HEK293 (cell line): Measurements from ENCODE around the gene MC1R.

ENCODE experiments used
- CTCF ChIA-PET: fragments of 350-600 bp; formaldehyde crosslinking; extraction: SDS; loops from one replicate; lab custom pipeline; 2021; ENCODE audit warnings: antibody characterized with exemption; lab: Yijun Ruan, JAX
- POLR2A ChIA-PET: fragments of 300-600 bp; formaldehyde crosslinking; extraction: SDS; loops from one replicate; lab custom pipeline; 2020; ENCODE audit warnings: antibody characterized with exemption, inconsistent platforms; lab: Yijun Ruan, JAX
- H3K27ac ChIP-seq: fragments of 200-500 bp; sonication (Bioruptor generic); 2 replicates; pipeline ENCODE4 v1.5.1; 2014; ENCODE audit warnings: low read depth, low read length, control low read depth, inconsistent platforms; ENCODE audit errors: extremely low read depth
- H3K36me3 ChIP-seq, 2 experiments: fragments of 200-500 bp in 1 of 2; sonication (Bioruptor generic) in 1 of 2; 1 replicate in 1 of 2; 2 replicates in 1 of 2; pipeline ENCODE4 v1.5.1; 2014 to 2017; ENCODE audit warnings: inconsistent platforms in 2 of 2, low read length in 2 of 2; ENCODE audit not compliant: control insufficient read depth in 2 of 2, insufficient read depth in 1 of 2
- H3K4me1 ChIP-seq: fragments of 200-500 bp; sonication (Bioruptor generic); 2 replicates; pipeline ENCODE4 v1.5.1; 2014; ENCODE audit warnings: mild to moderate bottlenecking, low read length, inconsistent platforms; ENCODE audit not compliant: control insufficient read depth, insufficient read depth
- H3K4me3 ChIP-seq: 2 replicates; pipeline ENCODE4 v1.5.1; 2011; ENCODE audit warnings: low read depth, mild to moderate bottlenecking, control low read depth, low read length, moderate library complexity
- H3K9me3 ChIP-seq: fragments of 200-500 bp; sonication (Bioruptor generic); 2 replicates; pipeline ENCODE4 v1.5.1; 2014; ENCODE audit warnings: low read depth, low read length, inconsistent platforms; ENCODE audit not compliant: control insufficient read depth, insufficient read depth
- FEZF1 ChIP-seq: fragments of 450-650 bp; formaldehyde crosslinking; IDR thresholded peaks from 2 replicates; pipeline ENCODE4 v1.5.1; 2016; ENCODE audit warnings: missing biosample characterization, missing genetic modification characterization
- GLIS1 ChIP-seq: fragments of 450-650 bp; formaldehyde crosslinking; IDR thresholded peaks from 2 replicates; pipeline ENCODE4 v1.5.1; 2016; ENCODE audit warnings: missing biosample characterization, missing genetic modification characterization
- KLF7 ChIP-seq: fragments of 450-650 bp; formaldehyde crosslinking; IDR thresholded peaks from 2 replicates; pipeline ENCODE4 v1.5.1; 2016; ENCODE audit warnings: missing biosample characterization, missing genetic modification characterization, borderline replicate concordance
- KLF9 ChIP-seq: fragments of 450-650 bp; formaldehyde crosslinking; IDR thresholded peaks from 2 replicates; pipeline ENCODE4 v1.5.1; 2016; ENCODE audit warnings: missing biosample characterization, missing genetic modification characterization, low read depth
- MEIS1 ChIP-seq: sonication (generic); formaldehyde crosslinking; IDR thresholded peaks from 2 replicates; pipeline ENCODE4 v1.8.1; 2022; ENCODE audit warnings: missing genetic modification reagents, mild to moderate bottlenecking, borderline replicate concordance
- OSR2 ChIP-seq: fragments of 450-650 bp; formaldehyde crosslinking; IDR thresholded peaks from 2 replicates; pipeline ENCODE4 v1.5.1; 2016; ENCODE audit warnings: missing biosample characterization, missing genetic modification characterization
- RBAK ChIP-seq: fragments of 450-650 bp; formaldehyde crosslinking; IDR thresholded peaks from 2 replicates; pipeline ENCODE4 v1.5.1; 2016; ENCODE audit warnings: missing biosample characterization, missing genetic modification characterization
- SP3 ChIP-seq: fragments of 450-650 bp; formaldehyde crosslinking; IDR thresholded peaks from 2 replicates; pipeline ENCODE4 v1.5.1; 2016; ENCODE audit warnings: missing biosample characterization, missing genetic modification characterization
- WT1 ChIP-seq: fragments of 450-650 bp; formaldehyde crosslinking; IDR thresholded peaks from 2 replicates; pipeline ENCODE4 v1.5.1; 2016; ENCODE audit warnings: missing biosample characterization, missing genetic modification characterization
- YY1 ChIP-seq: fragments of 450-650 bp; formaldehyde crosslinking; IDR thresholded peaks from 2 replicates; pipeline ENCODE4 v1.5.1; 2018; ENCODE audit warnings: missing biosample characterization, missing genetic modification characterization
- ZBTB48 ChIP-seq: fragments of 450-650 bp; formaldehyde crosslinking; IDR thresholded peaks from 2 replicates; pipeline ENCODE4 v1.5.1; 2016; ENCODE audit warnings: missing biosample characterization, missing genetic modification characterization
- ZEB2 ChIP-seq: fragments of 450-650 bp; formaldehyde crosslinking; IDR thresholded peaks from 2 replicates; pipeline ENCODE4 v1.5.1; 2016; ENCODE audit warnings: missing biosample characterization, missing genetic modification characterization
- ZIC2 ChIP-seq: fragments of 450-650 bp; formaldehyde crosslinking; IDR thresholded peaks from 2 replicates; pipeline ENCODE4 v1.5.1; 2016; ENCODE audit warnings: missing biosample characterization, missing genetic modification characterization
- ZNF121 ChIP-seq: fragments of 450-650 bp; formaldehyde crosslinking; IDR thresholded peaks from 2 replicates; pipeline ENCODE4 v1.5.1; 2016; ENCODE audit warnings: missing biosample characterization, missing genetic modification characterization
- ZNF133 ChIP-seq: fragments of 450-650 bp; formaldehyde crosslinking; IDR thresholded peaks from 2 replicates; pipeline ENCODE4 v1.5.1; 2016; ENCODE audit warnings: missing biosample characterization, missing genetic modification characterization
- ZNF23 ChIP-seq: fragments of 450-650 bp; formaldehyde crosslinking; IDR thresholded peaks from 2 replicates; pipeline ENCODE4 v1.5.1; 2016; ENCODE audit warnings: missing biosample characterization, missing genetic modification characterization, borderline replicate concordance
- ZNF280D ChIP-seq: fragments of 450-650 bp; formaldehyde crosslinking; IDR thresholded peaks from 2 replicates; pipeline ENCODE4 v1.5.1; 2016; ENCODE audit warnings: missing biosample characterization, missing genetic modification characterization
- ZNF311 ChIP-seq: fragments of 450-650 bp; formaldehyde crosslinking; IDR thresholded peaks from 2 replicates; pipeline ENCODE4 v1.5.1; 2017; ENCODE audit warnings: missing biosample characterization, missing genetic modification characterization, borderline replicate concordance
- ZNF335 ChIP-seq: fragments of 450-650 bp; formaldehyde crosslinking; conservative IDR thresholded peaks from 2 replicates; pipeline ENCODE4 v1.5.1; 2016; ENCODE audit warnings: missing biosample characterization, missing genetic modification characterization
- ZNF366 ChIP-seq: fragments of 450-650 bp; formaldehyde crosslinking; conservative IDR thresholded peaks from 2 replicates; pipeline ENCODE4 v1.5.1; 2016; ENCODE audit warnings: missing biosample characterization, missing genetic modification characterization
- ZNF404 ChIP-seq: fragments of 450-650 bp; formaldehyde crosslinking; IDR thresholded peaks from 2 replicates; pipeline ENCODE4 v1.5.1; 2017; ENCODE audit warnings: missing biosample characterization, missing genetic modification characterization
- ZNF423 ChIP-seq: fragments of 450-650 bp; formaldehyde crosslinking; IDR thresholded peaks from 2 replicates; pipeline ENCODE4 v1.5.1; 2016; ENCODE audit warnings: missing biosample characterization, missing genetic modification characterization
- ZNF48 ChIP-seq: fragments of 450-650 bp; formaldehyde crosslinking; IDR thresholded peaks from 2 replicates; pipeline ENCODE4 v1.5.1; 2016; ENCODE audit warnings: missing biosample characterization, missing genetic modification characterization
- ZNF510 ChIP-seq: fragments of 450-650 bp; formaldehyde crosslinking; IDR thresholded peaks from 2 replicates; pipeline ENCODE4 v1.5.1; 2018; ENCODE audit warnings: mild to moderate bottlenecking, missing genetic modification characterization, missing biosample characterization; ENCODE audit not compliant: insufficient replicate concordance
- ZNF518A ChIP-seq: fragments of 450-650 bp; formaldehyde crosslinking; conservative IDR thresholded peaks from 2 replicates; pipeline ENCODE4 v1.5.1; 2016; ENCODE audit warnings: low read depth, missing biosample characterization, missing genetic modification characterization
- ZNF549 ChIP-seq: fragments of 450-650 bp; IDR thresholded peaks from 2 replicates; pipeline ENCODE4 v1.5.1; 2018; ENCODE audit warnings: missing biosample characterization, missing genetic modification characterization, mild to moderate bottlenecking, inconsistent platforms, moderate library complexity
- ZNF600 ChIP-seq: fragments of 450-650 bp; formaldehyde crosslinking; IDR thresholded peaks from 2 replicates; pipeline ENCODE4 v1.5.1; 2016; ENCODE audit warnings: missing biosample characterization, missing genetic modification characterization
- ZNF639 ChIP-seq: fragments of 450-650 bp; formaldehyde crosslinking; IDR thresholded peaks from 2 replicates; pipeline ENCODE4 v1.5.1; 2016; ENCODE audit warnings: missing biosample characterization, missing genetic modification characterization

Gene MC1R

GRCh38 chr16:89921702-89922476 is 3.2 kb downstream of the MC1R start:
- CTCF ChIA-PET: interaction anchor here (0.6 to 2.7 kb wide), 6 partner anchors 10 to 76 kb away, joined by 3 to 16 read pairs (median 4); no protein-coding TSS in a partner anchor
- no peaks in the 10 kb centered on the region for H3K36me3 ChIP-seq
- peak overlapping the region; percentile 70 for H3K27ac ChIP-seq
- H3K4me1 ChIP-seq: peaks cover 28% of the 10 kb centered on the region
- H3K9me3 ChIP-seq: no peaks in the 10 kb centered on the region
- peak overlapping the region; percentile 37 for H3K4me3 ChIP-seq
- POLR2A ChIA-PET: interaction anchor here (0.6 to 2.5 kb wide), 17 partner anchors 10 to 221 kb away, joined by 3 to 32 read pairs (median 6); partner anchors contain the start of genes DBNDD1, SPATA2L and TCF25
- TF ChIP-seq ZNF335 (tag by site-specific recombination): no peak; the same call in 1 of the 2 replicates
- no peak for TF ChIP-seq ZNF549 (tag by site-specific recombination)
- no peak for TF ChIP-seq ZNF121
- TF ChIP-seq KLF7 (tag by site-specific recombination): no peak
- no peak for TF ChIP-seq ZNF366 (tag by site-specific recombination)
- no peak for TF ChIP-seq ZNF23
- TF ChIP-seq ZNF133 (tag by site-specific recombination): no peak
- no peak; the same call in 1 of the 2 replicates for TF ChIP-seq ZBTB48 (tag by site-specific recombination)
- no peak for TF ChIP-seq SP3 (tag by site-specific recombination)
- no peak for TF ChIP-seq YY1 (tag by site-specific recombination)
- no peak for TF ChIP-seq ZNF404
- TF ChIP-seq OSR2 (tag by site-specific recombination): peak; percentile 63
- no peak for TF ChIP-seq WT1
- TF ChIP-seq GLIS1 (tag by site-specific recombination): peak; percentile 81
- no peak for TF ChIP-seq FEZF1 (tag by site-specific recombination)
- no peak for TF ChIP-seq ZNF48 (tag by site-specific recombination)
- no peak for TF ChIP-seq ZNF280D
- no peak for TF ChIP-seq MEIS1 (CRISPR knock-in tag)
- no peak for TF ChIP-seq ZEB2 (tag by site-specific recombination)
- TF ChIP-seq ZIC2: peak; percentile 21; the same call in 1 of the 2 replicates
- TF ChIP-seq ZNF639: no peak
- TF ChIP-seq ZNF518A (tag by site-specific recombination): no peak
- no peak for TF ChIP-seq RBAK (tag by site-specific recombination)
- TF ChIP-seq KLF9 (tag by site-specific recombination): peak; percentile 41; the same call in 1 of the 2 replicates
- TF ChIP-seq ZNF423 (tag by site-specific recombination): no peak
- TF ChIP-seq ZNF311 (tag by site-specific recombination): no peak
- no peak for TF ChIP-seq ZNF510 (tag by site-specific recombination)
- TF ChIP-seq ZNF600 (tag by site-specific recombination): peak; percentile 47
